Stimulated activated CD4-positive, alpha-beta T cell treated with anti-CD3 and anti-CD28 coated beads, TNF-alpha, amount 100 ng/mL, for 4 hours (primary cell): Measurements from ENCODE around the gene TP53I13.
A peak's percentile ranks its signal among the peaks of the same experiment; 100 is the strongest.

Experiments
- DNase-seq, 3 experiments: peaks; one replicate each; pipeline ENCODE4 v3.0.0-alpha.2; 2020; ENCODE audit warnings: low read depth in 3 of 3

The TP53I13 gene

DNA sequence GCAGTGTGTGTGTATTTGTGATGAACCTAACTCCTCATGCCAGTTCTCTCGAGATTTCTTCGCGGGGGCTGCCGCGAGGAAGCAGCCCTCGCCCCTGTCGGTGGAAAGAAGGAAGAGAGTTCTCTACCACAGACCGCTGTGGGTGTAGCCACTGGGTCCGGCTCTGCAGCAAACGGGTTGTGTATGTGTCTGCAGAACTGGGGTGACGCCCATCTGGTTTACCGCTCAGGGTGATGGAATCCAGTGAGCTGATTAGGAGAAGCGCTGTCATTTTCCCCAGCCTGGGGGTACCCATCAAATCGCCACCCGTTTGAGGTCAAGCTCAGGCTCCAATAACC is 46.5 kb downstream of the TP53I13 start:
- DNase-seq: no peak

GRCh38 chr17:29615492-29616299 is 47.2 kb downstream of the TP53I13 start:
- peak in 2 of 3 experiments; percentile 74 to 76 for DNase-seq

- DNase-seq: no peak
Observed at GRCh38 chr17:29616300-29617048, 48.0 kb downstream of the TP53I13 start.

GRCh38 chr17:29617125-29617480 is 48.6 kb downstream of the TP53I13 start:
- peak; percentile 83 to 86 (median 84) for DNase-seq

- DNase-seq: peak; percentile 75 to 88 (median 86)
Observed at GRCh38 chr17:29617481-29618271, 49.2 kb downstream of the TP53I13 start.

GRCh38 chr17:29618272-29619065 is 50.0 kb downstream of the TP53I13 start:
- no peak for DNase-seq

DNA sequence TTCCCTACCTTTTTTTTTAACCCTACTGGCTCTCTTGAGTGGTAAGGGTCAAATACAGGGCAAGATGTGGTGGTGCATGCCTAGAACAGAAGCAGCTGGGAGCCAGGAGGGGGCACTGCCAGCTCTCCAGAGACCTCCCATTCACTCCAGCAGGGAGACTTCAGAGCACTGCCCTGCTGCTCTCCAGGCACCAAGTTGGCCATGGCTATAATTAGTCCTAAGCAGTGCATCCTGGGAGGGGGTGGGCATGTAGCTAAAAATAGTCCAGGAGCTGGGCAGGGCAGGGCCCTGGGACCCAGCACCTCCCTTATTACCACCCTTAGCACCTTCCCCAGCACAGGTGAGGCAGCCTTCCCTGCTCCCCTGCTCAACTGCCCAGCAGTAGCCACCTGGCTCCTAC is 50.8 kb downstream of the TP53I13 start:
- DNase-seq: no peak

GRCh38 chr17:29620271-29620670 is 51.8 kb downstream of the TP53I13 start:
- DNase-seq: no peak

- DNase-seq: no peak
Observed at GRCh38 chr17:29620779-29621500, 52.4 kb downstream of the TP53I13 start.

- no peak for DNase-seq
Observed at GRCh38 chr17:29621751-29622194, 53.3 kb downstream of the TP53I13 start.
